ENCODE results near the gene NRXN3. TPM values are rescaled to one million over a fixed set of nuclear protein-coding genes. Genes with fewer than 3 reads are reported as not detected.

The NRXN3 gene
- polyA plus RNA-seq, 1 donor from 2014 or later, result 110 TPM

DNA sequence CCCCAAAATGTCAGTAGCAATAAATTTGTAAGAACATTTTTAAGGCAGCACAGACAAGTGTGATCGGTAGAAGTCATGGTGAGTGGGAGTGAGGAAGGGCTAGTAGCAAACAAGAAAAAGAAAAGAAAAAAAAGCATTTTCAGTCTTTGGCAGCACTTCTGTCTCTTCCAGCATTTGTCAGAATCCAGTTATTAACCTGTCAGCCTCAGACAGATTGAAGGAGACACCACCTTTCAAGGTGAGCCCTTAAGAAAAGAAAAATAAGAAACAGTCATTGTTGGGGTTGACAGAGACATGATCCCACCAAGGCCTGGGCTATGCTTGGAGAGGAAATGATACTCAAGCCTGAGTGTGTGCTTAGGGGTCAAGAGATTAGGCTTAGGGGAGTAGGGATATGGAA is 947.4 kb downstream of the NRXN3 start:
- Histone ChIP-seq H2AFZ (ENCODE audit: low read depth, low read length) (no peak overlapping the region), H3K4me2 (ENCODE audit: low read length) (peak overlapping the region; percentile 17), H3K27ac (ENCODE audit: low read length) (peak overlapping the region; percentile 78), H3K4me3 (ENCODE audit: low read length) (peak overlapping the region; percentile 30), H3K36me3 (ENCODE audit: insufficient read depth, low read length) (no peaks in the 10 kb centered on the region), H3K27me3 (ENCODE audit: insufficient read depth, low read depth, low read length) (no peaks in the 10 kb centered on the region), H3K9me3 (ENCODE audit: low read length) (no peaks in the 10 kb centered on the region), H4K20me1 (ENCODE audit: insufficient read depth) (no peaks in the 10 kb centered on the region), H3K9me2 (ENCODE audit: insufficient read depth, low read length) (no peaks in the 10 kb centered on the region), H3K9ac (ENCODE audit: low read length) (peak overlapping the region; percentile 14), H3F3A (ENCODE audit: insufficient read depth, low read length, poor library complexity, severe bottlenecking) (no peaks in the 10 kb centered on the region), H3K79me2 (replicated peaks; ENCODE audit: insufficient read depth, low read length) (no peaks in the 10 kb centered on the region)
- no peak for TF ChIP-seq TAF1 (IDR thresholded peaks at IDR 0.05; ENCODE audit: low read depth)
- TF ChIP-seq SMC3 (conservative IDR thresholded peaks at IDR 0.05; ENCODE audit: poor library complexity), result no peak
- TF ChIP-seq MXI1 (conservative IDR thresholded peaks at IDR 0.05; ENCODE audit: poor library complexity, severe bottlenecking), result no peak
- no peak for TF ChIP-seq CTCF (IDR thresholded peaks at IDR 0.05; ENCODE audit: poor library complexity, severe bottlenecking)
- peak; percentile 96 for TF ChIP-seq EP300 (conservative IDR thresholded peaks at IDR 0.05; ENCODE audit: poor library complexity, severe bottlenecking)
- TF ChIP-seq EZH2 (IDR thresholded peaks at IDR 0.05; ENCODE audit: borderline replicate concordance, insufficient read depth, low read length, poor library complexity, severe bottlenecking), result no peak
- TF ChIP-seq REST (IDR thresholded peaks at IDR 0.05; ENCODE audit: borderline replicate concordance), result no peak
- TF ChIP-seq POLR2AphosphoS5 (IDR thresholded peaks at IDR 0.05), result peak; percentile 73
- TF ChIP-seq RAD21 (conservative IDR thresholded peaks at IDR 0.05), result peak; percentile 18

DNA sequence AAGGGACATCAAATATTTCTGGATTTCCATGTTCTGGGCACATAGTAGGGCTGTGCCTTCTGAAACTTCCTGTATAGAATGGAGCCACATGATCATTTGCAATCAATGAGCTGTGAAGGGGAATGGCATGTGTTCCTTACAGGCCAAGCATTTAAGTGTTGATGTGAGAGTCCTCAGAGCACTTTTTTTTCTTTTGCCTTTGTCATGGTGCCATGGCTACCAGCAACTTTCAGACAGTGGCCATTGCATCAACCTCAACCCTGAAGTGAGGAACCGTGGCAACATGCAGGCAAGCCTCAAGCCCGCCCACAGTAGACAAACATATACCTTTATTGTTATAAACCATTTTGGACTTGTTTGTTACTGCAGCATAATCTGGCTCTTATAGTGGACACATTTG is 948.1 kb downstream of the NRXN3 start:
- H3K36me3 ChIP-seq (ENCODE audit: insufficient read depth, low read length), result no peaks in the 10 kb centered on the region
- no peaks in the 10 kb centered on the region for H3K27me3 ChIP-seq (ENCODE audit: insufficient read depth, low read depth, low read length)
- peak overlapping the region; percentile 78 for H3K27ac ChIP-seq (ENCODE audit: low read length)
- peak overlapping the region; percentile 30 for H3K4me3 ChIP-seq (ENCODE audit: low read length)
- no peaks in the 10 kb centered on the region for H3K9me3 ChIP-seq (ENCODE audit: low read length)
- H3F3A ChIP-seq (ENCODE audit: insufficient read depth, low read length, poor library complexity, severe bottlenecking), result no peaks in the 10 kb centered on the region
- TF ChIP-seq POLR2AphosphoS5 (IDR thresholded peaks at IDR 0.05) (no peak), CTCF (IDR thresholded peaks at IDR 0.05; ENCODE audit: poor library complexity, severe bottlenecking) (no peak)
- H3K79me2 ChIP-seq (replicated peaks; ENCODE audit: insufficient read depth, low read length), result no peaks in the 10 kb centered on the region
- H3K4me2 ChIP-seq (ENCODE audit: low read length), result no peak overlapping the region
- no peak overlapping the region for H3K9ac ChIP-seq (ENCODE audit: low read length)
- H4K20me1 ChIP-seq (ENCODE audit: insufficient read depth), result no peaks in the 10 kb centered on the region
- no peak overlapping the region for H2AFZ ChIP-seq (ENCODE audit: low read depth, low read length)
- no peaks in the 10 kb centered on the region for H3K9me2 ChIP-seq (ENCODE audit: insufficient read depth, low read length)
